ENCODE data around the gene FHOD3.

The FHOD3 gene

DNA sequence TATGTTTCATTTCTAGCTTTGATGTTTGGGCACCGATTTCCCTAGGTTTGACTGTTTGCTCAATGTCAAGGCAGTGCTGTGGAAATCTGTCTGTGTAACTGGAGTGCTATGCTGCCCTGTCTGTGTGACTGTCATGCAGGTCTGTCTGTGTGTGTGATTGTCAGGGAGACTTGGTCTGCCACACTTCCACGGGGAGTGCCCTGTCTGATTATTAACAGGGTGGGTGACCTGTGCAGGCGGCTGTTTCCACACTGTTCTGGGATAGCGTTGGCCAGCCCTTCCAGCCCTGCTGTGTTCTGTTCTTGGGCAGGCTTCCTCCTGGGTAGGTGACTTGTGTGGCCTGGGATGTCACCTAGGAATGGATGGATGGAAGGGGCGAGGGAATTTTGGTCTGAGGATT is 85.3 kb downstream of the FHOD3 start:
- DNase-seq (ENCODE audit: low read depth), result no peak

DNA sequence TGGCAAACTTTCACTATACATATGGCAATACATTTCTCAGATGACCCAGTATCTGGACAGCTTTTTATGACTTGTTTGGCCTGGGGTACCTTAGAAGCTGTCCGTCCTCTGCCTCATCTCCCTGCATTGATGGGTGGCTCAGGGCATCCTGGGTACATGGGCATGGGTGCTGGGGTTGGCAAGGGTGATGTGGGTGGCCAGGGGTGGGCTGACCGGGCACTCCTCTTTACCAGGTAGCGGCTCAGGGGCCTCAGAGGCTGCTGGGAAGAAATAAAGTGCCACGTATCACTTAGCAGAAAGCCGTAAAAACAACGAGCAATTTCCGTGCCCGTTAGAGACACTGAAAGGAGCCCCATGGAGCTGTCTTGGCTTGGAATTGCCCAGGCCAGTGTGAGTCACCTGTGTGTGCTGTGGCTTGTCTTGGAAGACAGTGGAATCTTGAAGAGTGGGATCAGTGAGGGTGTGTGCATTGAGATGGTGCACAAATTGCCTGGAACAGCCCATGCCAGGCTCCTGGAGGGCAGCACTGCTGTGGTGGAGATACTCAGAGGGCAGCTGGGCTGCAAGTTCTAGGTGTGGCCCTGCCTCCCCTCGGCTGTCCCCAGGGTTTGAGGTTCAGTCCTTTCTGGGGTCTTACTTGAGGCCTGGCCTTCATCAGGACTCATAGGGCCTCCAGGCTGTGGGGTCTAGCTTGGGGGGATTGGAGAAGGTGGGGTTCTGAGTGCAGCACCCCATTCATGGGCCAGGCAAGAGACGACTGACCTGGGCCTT is 88.8 kb downstream of the FHOD3 start:
- no peak for DNase-seq (ENCODE audit: low read depth)

DNA sequence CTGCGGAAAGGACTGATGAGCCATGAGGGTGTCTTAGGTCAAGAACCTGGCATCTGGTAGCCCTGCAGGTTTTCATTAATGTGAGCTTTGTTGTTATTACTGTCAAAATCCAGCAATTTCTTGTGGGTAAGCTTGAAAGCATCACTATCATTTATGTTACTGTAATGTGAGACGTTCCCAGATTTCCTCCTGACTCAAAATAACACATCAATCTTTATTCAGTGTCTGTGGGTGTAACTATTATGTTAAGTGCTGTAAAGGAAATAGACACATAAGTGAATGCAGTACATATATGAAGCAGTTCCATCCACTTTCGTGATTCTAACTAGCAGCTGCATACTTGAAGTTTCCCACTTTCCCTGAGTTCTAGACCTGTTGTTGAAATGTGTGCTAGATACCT is 89.8 kb downstream of the FHOD3 start:
- DNase-seq (ENCODE audit: low read depth), result no peak

DNA sequence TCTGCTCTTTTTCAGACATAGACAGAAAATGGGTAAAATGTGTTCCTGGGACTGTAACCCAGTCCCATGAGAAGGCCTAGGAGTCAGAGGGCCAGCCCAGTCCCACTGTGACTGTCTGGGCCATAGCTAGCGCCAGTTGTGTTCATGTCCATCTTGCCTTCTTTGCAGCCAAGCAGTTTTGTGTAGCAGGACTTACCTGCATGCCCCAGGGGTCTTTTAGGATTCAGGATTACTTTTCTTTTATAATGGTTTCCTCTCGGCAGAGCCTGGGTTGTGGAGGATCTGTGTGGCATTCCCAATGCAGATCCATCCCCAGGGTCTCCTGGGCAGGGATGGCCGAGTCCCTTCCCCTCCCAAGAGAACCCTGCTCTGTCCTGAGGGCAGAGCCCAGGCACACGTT is 90.8 kb downstream of the FHOD3 start:
- no peak for DNase-seq (ENCODE audit: low read depth)

DNA sequence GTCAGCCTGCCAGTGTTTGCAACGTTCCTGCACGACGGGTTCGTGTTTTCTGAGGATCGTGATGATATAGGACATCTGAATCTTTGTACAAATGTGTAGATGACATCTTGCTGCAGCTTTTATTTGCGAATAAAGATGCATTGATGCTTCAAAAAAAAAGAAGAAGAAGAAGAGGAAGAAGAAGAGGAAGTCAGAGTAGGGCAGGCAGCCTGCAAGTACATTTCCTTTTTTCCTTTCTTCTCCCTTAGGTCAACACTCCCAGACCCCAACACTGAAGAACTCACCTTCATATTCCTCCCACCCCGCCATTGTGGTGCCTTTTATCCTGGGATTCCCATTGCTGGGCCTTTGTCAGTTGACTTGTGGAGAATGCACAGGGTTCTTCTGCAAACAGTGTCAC is 91.5 kb downstream of the FHOD3 start:
- DNase-seq (ENCODE audit: low read depth), result no peak

DNA sequence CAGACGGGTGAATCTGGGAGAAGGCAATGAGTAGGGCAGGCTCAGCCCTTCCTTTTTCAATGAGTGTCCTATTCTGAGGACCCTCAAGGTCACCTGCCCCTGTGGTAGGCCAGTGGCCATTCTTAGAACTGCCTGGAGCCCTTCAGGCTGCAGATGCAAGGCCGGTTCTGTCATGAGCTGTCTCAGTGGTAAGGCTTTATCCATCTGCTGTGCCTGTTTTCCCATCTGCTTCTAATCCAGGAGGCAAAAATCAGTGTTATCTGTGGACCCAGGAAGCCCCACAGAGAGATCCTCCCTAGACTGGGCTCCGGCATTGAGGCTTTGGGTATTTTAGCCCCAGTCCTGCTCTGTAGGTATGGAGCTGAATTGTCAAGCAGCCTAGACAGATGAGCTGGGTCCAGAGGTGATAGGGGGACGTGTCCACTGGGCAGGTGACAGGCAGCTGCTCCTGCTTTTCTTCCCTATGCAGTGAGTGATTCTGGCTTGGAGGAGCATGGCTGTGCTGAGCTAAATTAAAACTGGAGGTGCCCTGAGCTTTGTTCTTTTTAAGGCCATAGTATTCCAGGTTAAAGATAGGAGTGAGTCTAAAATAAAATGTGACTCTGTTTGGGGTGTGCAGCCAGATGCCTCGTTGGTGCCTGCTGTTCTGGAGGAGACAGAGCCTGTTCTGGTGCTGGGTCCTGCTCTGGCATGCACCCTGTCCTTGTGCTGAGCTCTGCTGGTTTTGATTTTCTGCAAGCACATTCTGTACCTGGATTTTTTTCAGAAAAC is 92.5 kb downstream of the FHOD3 start:
- DNase-seq (ENCODE audit: low read depth), result no peak

DNA sequence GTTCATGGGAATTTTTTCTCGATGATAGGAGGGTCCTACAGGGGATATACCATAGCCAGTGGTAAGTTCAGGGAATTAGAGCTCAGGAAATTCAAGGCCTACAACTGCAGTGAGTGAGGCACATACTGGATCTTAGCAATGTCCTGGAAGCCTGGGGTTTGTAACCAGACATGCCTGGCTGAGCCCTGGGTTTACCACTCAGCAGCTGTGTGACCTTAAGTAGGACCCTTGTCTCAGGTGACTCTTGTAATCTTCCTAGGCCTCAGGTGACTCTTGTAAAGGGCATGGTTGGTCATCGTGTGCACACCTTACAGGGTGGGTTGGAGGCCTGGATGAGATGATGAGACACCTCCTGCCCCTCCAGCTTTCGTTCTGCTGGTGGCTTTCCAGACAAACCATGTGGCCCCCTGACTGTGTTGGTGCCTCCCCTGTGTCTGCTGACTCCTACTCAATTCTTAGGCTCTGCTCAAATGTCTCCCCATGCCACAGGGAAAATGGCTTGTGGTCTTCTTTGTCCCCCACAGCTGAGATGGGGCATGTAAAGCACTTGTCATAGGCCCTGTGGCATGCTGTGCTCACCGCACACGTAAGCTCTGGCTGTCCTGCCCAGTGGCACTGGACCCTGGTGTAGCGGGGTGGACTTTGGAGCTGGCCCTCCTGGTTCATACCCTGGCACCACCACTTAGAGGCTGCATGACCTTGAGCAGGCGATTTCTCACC is 94.1 kb downstream of the FHOD3 start:
- DNase-seq (ENCODE audit: low read depth), result no peak

DNA sequence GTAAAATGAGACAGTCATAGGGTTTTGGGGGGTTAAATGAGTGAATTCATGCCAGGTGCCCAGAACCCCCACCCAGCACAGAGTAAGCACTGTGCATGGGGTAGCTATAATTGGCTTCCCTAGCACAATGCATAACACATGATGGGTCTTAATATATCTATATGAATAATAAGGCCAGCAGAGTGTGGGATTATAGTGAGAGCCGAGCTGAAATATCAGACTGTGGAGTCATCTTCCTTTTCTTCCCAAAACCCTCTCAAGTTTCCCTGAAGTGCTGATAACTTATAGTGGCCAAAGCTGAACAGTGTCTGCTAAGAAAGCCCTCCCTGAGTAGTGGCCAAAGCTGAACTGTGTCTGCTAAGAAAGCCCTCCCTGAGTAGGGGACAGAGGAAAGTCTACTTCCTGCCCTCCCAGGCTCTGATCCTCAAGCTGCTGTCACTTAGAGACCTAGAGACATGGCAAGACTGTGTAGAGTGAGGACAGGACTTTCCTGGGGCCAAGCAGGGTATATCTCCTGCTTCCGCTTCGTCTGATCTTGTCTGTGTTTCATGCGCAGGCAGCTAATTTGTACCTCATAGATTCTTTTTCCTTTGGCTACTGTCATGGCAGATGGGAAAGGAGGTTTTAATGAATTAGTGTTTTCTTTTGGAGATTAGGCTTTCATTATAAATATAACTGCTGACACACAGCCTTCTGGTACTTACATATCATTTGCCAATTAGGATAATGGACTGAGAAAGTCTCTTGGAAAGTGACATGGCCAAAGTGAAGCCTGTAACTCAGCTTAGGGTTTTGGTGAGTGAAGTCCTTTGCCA is 94.9 kb downstream of the FHOD3 start:
- no peak for DNase-seq (ENCODE audit: low read depth)

GRCh38 chr18:36392979-36393287 is 95.4 kb downstream of the FHOD3 start:
- no peak for DNase-seq (ENCODE audit: low read depth)

DNA sequence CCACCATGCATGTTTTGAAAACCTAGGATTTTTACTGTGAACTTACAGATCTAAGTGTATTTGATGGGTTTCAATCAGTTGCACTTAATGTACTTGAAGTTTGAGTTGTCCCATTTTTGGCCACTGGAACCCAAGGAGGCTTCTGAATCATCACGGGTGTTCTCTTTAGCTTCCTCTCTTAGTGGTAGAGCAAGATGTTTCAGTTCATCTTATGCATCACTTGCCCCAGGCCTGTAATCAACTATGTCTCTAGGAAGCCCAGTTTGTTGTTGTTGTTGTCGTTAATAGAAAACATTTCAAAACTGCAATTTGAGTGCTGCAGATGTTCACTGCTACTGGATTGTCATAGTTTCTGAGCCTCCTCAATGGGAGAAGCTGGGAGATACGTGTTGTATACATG is 97.0 kb downstream of the FHOD3 start:
- DNase-seq (ENCODE audit: low read depth), result no peak

GRCh38 chr18:36396190-36396589 is 98.7 kb downstream of the FHOD3 start:
- no peak for DNase-seq (ENCODE audit: low read depth)

- DNase-seq (ENCODE audit: low read depth), result no peak
Measured at GRCh38 chr18:36397033-36397432, 99.5 kb downstream of the FHOD3 start.

DNA sequence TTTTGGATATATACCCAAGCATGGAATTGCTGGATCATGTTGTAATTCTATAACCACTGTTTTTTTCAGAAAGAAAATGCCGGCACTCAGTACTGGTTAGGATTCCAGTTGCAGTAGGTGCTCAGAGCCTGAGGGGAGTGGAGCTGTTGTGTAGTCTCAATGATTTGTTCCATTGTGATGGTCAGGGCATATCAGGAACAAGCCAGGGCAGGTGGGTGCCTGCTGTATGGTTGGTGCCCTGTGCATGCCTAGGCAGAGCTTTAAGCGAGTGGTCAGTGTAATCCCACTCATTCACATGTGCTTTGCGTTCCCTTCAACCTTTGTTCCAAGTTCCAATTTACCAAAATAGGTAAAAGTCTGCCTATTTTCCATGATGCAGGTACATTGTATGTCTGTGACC is 100.9 kb downstream of the FHOD3 start:
- DNase-seq (ENCODE audit: low read depth), result no peak

DNA sequence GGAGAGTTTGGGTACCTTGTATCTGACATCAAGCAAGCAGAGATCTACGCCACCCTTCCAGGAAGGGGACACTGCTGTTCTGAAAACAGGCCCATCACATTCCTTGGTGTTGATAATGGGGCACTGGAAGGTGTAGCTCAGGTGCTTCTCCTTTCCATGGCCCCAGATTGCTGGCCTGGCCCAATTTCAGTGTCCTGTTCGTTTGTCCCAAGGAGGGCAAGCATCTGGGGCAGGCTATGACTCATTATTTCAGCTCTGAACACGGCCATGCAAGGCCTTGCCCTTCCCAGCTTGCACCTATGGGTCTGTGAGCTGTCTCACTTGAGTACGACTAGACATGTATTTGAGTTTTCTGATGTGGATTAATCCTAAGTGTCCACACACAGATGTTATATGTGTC is 101.5 kb downstream of the FHOD3 start:
- no peak for DNase-seq (ENCODE audit: low read depth)

DNA sequence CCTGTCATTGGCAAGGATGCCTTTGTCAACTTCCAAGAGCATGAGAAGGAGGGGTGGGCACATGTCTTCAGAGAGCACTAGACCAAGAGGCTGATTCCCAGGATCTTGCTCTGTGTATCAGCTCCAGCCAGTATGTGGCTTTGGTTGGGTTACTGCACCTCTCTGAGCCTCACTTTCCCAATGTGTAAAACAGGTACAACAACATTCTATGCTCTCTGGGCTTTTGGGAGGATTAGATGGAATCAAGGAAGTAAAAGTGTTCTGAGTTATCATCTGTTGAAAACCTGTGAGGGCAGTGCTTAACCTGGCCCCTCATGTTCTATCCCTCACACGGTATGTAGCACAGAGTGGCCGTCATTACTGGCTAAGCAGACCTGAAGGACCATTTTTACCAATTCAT is 103.9 kb downstream of the FHOD3 start:
- DNase-seq (ENCODE audit: low read depth), result no peak

GRCh38 chr18:36402765-36403396 is 105.4 kb downstream of the FHOD3 start:
- DNase-seq (ENCODE audit: low read depth), result peak; percentile 95

- DNase-seq (ENCODE audit: low read depth), result no peak
Measured at GRCh38 chr18:36403896-36404820, 106.6 kb downstream of the FHOD3 start.

DNA sequence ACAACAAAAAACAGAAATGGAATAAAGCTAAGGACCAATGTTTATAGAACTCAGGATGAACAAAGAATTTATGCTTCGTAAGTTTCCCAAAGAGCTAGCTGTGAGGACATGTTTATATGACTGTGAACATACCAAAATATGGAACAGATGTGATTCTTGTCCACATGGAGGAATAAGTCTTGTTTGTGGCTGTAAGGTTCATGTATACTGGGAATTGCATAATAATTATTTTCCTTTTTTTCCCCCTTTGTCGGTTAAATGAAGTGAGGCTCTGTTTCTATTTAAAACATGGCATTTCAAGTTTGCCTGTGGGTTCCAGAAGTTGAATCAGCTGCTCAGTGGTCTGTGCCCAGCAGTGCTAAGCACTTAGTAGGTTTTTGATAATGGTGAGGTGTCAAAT is 108.1 kb downstream of the FHOD3 start:
- peak; percentile 72 for DNase-seq (ENCODE audit: low read depth)

DNA sequence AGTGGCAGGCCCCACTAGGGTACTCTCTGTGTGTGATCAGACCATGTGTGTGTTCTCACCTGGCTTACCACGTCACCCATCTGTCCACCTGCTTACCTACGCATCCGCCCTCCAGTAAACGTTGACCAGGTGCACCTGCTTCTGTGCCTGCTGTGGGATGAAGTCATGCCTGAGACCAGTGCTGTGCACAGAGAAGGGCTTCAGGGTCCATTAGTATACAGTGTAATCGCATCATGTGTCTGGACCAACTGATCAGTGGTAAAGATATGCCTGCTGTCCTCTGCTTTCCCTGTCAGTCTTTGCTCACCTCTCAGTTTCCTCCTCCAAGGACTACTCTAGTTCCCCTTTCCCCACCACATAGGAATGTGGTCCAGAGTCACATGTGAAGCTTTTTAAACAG is 109.3 kb downstream of the FHOD3 start:
- no peak for DNase-seq (ENCODE audit: low read depth)

DNA sequence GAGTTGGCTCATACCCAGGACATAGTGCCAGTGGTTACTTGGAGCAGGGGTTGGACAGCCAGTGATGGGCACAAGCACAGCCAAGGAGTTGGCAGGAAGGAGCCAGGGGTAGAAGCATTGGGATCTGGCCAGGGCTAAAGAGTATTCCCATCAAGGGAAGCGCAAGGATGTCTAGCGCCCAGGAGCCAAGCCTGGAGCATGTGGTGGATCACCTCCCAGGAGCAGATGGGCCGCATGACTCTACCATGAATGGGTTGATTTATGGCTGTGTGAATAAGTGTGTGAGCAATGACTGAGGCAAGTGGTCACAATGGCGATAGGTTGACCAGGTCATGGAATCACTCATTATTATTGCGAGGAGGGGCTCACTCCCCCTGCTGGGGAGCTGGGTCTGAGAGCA is 111.1 kb downstream of the FHOD3 start:
- no peak for DNase-seq (ENCODE audit: low read depth)

GRCh38 chr18:36409779-36410178 is 112.3 kb downstream of the FHOD3 start:
- no peak for DNase-seq (ENCODE audit: low read depth)
